EL (cell line): ENCODE results near the gene SMCR8.
A peak's percentile ranks its signal among the peaks of the same experiment; 100 is the strongest.
"Not testable (repeated sequence)": the region's sequence is repeated elsewhere in the genome, so short reads cannot be mapped to it uniquely, and the experiment has no call there.

Source experiments
- DNase-seq: peaks from one replicate; pipeline ENCODE4 v3.0.0-alpha.2; 2016

SMCR8 gene, protein sequence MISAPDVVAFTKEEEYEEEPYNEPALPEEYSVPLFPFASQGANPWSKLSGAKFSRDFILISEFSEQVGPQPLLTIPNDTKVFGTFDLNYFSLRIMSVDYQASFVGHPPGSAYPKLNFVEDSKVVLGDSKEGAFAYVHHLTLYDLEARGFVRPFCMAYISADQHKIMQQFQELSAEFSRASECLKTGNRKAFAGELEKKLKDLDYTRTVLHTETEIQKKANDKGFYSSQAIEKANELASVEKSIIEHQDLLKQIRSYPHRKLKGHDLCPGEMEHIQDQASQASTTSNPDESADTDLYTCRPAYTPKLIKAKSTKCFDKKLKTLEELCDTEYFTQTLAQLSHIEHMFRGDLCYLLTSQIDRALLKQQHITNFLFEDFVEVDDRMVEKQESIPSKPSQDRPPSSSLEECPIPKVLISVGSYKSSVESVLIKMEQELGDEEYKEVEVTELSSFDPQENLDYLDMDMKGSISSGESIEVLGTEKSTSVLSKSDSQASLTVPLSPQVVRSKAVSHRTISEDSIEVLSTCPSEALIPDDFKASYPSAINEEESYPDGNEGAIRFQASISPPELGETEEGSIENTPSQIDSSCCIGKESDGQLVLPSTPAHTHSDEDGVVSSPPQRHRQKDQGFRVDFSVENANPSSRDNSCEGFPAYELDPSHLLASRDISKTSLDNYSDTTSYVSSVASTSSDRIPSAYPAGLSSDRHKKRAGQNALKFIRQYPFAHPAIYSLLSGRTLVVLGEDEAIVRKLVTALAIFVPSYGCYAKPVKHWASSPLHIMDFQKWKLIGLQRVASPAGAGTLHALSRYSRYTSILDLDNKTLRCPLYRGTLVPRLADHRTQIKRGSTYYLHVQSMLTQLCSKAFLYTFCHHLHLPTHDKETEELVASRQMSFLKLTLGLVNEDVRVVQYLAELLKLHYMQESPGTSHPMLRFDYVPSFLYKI

DNA sequence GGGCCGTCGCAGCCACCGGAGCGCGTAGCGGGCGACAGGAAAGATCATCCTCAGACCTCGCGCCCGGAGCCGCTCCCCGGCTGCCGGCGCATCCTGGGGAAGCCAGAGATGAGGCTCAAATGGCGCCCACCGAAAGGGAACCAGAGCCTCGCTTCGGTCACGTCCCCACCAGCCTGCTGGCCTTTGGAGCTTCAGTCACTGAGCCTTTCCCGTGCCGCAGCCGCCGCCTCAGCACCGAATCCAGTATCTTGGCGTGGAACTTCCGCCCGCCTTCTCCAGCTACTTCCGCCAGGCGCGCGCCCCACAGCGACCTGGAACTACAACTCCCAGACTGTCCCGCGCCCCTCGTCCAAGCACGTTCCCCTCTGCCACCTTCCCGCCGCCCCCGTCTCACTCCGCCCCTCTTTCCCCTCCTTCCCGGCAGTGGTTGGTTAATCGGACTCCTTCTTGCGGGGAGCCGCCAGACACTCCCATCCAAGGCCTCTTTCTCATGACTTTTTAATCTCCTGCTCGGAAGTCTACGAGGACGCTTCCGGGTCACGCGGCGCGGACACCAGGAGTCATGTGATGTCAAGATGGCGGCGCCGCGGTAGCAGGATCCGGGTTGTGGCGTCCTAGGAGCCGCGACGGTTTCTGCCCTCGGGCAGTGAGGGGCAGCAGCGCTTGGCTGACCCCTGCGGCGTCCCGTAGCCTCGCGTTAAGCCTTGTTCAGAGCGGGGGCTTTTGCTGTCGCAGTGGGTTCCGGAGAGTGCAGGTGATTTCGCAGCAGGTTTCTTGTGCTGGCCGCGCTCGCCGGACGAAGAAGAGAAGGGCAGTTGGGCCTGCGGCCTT lies at the start of gene SMCR8, which contains the start of gene TOP3A:
SMCR8 (plus strand) TSS at position 563 of the 831 bp plus-strand sequence. CDS start 497 bp downstream, outside the sequence.
TOP3A (minus strand) TSS at position 264 of the 831 bp plus-strand sequence; CDS start at position 48, 216 bp downstream.
- peak; percentile 99 for DNase-seq

GRCh38 chr17:18267366-18267765 lies 47.7 kb upstream of the SMCR8 start:
- DNase-seq = no peak

DNA sequence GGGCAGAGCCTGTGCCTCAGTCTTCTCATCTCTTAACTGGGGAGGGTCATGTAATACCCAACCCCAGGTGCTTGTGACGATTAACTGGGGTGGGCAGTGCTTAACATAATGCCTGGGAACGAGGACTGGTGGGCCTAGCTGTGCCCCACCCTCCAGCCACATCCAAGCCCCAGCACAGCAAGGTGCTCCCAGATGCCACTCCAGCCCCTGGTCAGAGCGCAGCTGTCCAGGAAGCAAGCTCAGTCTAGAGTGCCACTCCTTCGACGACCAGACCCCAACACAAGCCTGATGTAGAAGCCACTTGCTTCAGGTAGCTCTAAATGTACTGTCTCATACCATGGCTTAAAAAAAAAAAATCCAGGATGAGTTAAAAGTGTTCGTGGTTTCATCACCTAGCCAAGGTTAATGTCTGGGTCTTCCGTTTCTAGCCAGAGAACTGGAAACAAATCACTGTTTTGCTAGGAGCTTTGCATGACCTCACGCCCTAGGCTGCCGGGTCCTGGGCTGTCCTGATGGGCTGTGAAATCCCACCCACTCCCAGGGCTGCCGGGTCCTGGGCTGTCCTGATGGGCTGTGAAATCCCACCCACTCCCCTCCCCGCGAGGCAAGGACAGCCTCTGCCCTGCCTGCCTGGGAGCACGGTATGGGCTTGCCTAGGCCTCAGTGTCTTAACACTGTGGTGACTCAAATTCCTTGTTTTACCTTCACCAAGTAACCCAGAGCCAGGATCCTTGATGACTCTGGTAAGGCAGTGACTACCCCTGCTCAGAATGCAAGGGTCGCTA lies 47.0 kb upstream of the SMCR8 start:
- DNase-seq = peak; percentile 67

GRCh38 chr17:18270046-18270931 lies 44.8 kb upstream of the SMCR8 start:
- DNase-seq = no peak

DNA sequence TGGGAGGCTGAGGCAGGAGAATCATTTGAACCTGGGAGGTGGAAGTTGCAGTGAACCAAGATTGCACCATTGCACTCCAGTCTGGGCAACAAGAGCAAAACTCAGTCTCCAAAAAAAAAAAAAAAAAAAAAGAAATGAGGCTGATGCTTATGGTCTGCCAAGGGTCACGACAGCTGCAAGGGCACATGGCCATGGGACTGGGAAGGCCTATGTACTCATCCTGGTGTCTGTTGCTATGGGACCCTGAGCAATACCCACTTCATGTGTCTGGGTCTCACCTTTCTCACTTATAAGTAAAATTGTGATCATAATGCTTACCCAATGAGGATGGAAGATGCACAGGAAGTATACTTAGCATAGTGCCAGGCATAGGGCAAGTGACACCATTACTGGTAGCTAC lies 38.0 kb upstream of the SMCR8 start:
- DNase-seq = no peak

- no peak for DNase-seq
Observed at GRCh38 chr17:18278867-18279266, 36.2 kb upstream of the SMCR8 start.

GRCh38 chr17:18280249-18280648 lies 34.8 kb upstream of the SMCR8 start:
- no peak for DNase-seq

DNA sequence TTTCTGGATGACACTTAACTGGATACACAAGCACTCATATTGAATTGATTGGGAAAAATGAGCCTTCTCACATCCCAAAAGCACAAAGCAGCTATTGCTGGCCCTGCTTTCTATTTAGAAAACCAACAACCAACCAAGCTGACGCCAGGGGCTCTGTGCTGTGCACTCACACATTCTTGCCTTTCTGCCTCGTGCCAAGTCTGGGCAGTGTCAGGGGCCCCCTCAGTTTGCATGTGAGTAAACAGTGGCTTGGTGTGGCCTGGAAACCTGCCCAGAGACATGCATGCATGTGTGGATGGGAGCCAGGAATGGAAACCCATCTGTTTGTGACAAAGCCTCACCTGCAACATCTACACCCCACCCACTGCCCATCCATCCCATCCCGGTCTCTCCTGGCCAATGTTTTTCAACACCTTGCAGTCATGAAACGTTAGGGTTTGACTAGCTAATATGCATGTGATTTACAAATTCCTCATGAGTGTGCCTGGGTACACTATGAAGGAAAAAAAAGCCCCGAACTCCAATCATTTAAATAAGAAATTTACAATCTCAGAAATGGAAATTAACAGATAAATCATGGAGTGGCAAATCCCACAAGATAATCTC lies 34.2 kb upstream of the SMCR8 start:
- DNase-seq = no peak

GRCh38 chr17:18281788-18282187 lies 33.3 kb upstream of the SMCR8 start:
- DNase-seq = no peak

- DNase-seq = no peak
Observed at GRCh38 chr17:18285296-18285695, 29.8 kb upstream of the SMCR8 start.

DNA sequence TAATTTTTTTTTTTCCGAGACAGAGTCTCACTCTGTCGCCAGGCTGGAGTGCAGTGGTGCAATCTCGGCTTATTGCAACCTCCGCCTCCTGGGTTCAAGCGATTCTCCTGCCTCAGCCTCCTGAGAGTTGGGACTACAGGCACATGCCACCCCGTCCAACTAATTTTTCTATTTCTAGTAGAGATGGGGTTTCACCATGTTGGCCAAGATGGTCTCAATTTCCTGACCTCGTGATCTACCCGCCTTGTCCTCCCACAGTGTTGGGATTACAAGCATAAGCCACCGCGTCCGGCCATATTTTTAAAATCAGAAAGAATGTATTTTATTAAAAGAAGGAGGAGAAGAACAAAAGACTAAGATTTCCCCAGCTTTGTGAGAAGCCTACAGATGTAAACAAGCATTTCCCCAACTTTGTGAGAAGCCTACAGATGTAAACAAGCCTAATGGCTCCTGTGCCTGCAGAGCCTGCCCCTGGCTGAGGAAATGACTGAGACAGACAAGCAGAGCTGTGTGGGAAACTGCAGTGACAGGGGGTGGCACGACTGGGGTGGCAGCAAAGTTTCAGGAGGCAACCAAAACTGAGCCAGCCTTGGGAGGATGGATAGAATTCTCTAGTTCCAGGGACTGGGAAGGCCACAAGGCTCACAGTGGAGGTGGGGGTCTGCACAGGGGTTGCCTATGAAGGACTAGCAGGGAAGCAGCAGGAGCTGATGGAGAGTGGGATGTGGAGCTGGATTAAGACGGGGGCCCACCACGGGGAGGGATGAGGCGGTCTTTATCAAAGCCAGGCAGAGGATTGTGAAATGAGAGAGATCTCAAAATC lies 23.2 kb upstream of the SMCR8 start:
- no peak for DNase-seq

DNA sequence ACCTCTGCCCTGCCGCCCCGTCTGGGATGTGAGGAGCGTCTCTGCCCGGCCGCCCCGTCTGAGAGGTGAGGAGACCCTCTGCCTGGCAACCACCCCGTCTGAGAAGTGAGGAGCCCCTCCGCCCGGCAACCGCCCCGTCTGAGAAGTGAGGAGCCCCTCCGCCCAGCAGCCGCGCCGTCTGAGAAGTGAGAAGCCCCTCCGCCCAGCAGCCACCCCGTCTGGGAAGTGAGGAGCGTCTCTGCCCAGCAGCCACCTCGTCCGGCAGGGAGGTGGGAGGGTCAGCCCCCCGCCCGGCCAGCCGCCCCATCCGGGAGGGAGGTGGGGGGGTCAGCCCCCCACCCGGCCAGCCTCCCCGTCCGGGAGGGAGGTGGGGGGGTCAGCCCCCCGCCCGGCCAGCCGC lies 17.0 kb upstream of the SMCR8 start:
- not testable (repeated sequence) for DNase-seq

DNA sequence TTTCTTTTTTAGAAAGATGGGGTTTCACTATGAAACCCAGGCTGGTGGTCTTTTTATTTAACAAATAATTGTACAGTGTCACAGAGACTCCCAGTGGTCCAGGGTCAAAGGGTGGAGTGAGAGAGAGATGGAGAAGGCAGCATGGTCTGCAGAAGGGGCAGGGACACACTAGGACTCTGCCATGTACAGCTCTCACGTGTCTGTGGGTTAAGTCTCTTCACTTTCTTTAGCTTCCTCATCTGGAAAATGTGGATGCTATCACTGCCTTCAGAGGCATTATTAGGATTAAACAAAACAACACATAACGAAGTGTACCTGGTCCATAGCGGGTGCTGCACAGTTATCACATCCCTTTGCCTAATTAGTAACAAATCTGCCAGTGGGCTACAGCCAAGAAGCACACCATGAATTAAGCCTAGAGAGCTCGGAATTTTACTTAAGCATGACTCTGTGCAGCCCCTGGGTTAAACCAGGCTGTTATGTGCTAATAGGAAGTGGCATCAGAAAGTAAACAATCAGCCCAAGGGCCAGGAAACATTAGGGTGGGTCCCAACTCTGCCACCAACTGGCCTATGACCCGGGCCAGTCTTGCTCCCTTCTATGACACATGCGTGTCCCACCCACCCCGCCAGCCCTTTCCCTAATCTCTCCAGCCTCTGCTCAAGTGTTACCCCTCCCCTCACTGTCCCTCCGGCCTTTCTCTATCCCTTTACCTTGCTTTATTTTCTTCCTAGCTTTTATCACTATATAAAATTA lies 14.2 kb upstream of the SMCR8 start:
- no peak for DNase-seq

GRCh38 chr17:18303206-18303605 lies 11.9 kb upstream of the SMCR8 start:
- DNase-seq = not testable (repeated sequence)

DNA sequence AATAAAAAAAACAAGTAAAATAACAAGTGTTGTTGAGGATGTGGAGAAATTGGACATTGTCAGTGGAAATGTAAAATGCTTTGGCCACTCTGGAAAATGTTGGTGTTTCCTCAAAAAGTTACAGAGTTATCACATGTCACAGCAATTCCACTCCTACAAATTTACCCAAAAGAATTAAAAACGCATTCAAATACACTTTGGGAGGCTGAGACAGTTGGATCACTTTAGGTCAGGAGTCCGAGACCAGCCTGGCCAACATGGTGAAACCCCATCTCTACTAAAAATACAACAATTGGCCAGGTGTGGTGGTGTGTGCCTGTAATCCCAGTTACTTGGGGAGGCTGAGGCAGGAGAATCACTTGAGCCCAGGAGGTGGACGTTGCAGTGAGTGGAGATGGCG lies 5.9 kb upstream of the SMCR8 start:
- DNase-seq = no peak

DNA sequence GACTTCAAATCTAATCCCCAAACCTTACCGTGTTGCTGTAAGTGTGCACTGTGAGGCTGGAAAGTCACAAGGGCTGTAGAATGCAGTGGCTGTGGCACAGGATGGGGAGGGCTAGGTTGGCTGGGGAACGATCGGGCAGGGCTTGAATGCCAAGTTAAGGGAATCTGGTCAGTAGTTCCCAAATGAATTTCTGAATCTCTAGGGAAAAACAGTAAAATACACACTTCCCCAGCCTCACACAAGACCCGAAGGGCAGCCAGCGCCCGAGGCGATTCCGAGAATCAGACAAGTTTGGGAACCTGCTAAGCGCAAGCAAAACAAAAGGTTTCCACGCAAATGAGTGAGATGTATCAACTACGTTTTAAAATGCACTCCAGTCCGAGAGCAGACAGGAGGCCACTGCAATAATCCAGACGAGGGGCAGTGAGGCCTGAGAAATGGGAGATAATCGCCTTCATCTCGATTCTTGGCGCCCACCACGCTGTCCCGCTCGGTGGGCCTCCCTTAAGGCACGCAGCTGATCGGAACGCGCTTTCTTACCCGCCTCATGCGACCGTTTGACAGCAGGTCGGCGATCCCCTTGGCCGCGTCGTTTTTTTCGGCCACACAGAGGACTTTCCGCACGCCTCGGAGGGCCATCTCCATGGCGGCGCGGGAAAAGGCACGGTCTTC lies 898 bp upstream of the SMCR8 start:
- DNase-seq = peak; percentile 25

DNA sequence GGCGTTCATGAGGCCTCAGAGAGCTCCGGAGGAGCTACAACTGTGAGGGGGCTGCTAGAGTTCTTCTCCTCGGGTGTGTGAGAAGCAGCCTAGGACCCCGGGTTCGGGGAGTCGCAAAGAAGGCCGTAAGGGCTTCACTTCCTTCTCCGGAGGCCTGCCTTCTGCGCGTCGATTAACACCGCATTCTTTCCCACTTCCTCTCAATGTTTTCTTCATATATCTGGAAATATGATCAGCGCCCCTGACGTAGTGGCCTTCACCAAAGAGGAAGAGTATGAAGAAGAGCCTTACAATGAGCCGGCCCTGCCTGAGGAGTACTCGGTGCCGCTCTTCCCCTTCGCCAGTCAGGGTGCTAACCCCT lies 449 bp downstream of the SMCR8 start:
- DNase-seq = no peak

- DNase-seq = no peak
Observed at GRCh38 chr17:18315961-18316360, 868 bp downstream of the SMCR8 start.
